ENCODE measurements around the gene TSPAN18.
A peak's percentile ranks its signal among the peaks of the same experiment; 100 is the strongest.

TSPAN18 gene

GRCh38 chr11:44969651-44970252, 243.0 kb downstream of the TSPAN18 start:
- DNase-seq, result peak; percentile 57

- DNase-seq, result no peak
These were observed 243.5 kb downstream of the TSPAN18 start for GRCh38 chr11:44970293-44970692.

GRCh38 chr11:44971185-44971584, 244.4 kb downstream of the TSPAN18 start:
- DNase-seq, result no peak

GRCh38 chr11:44972746-44973435, 246.1 kb downstream of the TSPAN18 start:
- no peak for DNase-seq

GRCh38 chr11:44973632-44974401, 247.1 kb downstream of the TSPAN18 start:
- no peak for DNase-seq

- no peak for DNase-seq
These were observed 247.7 kb downstream of the TSPAN18 start for GRCh38 chr11:44974402-44975000.

GRCh38 chr11:44976576-44976975, 249.8 kb downstream of the TSPAN18 start:
- DNase-seq, result no peak

- DNase-seq, result no peak
These were observed 250.8 kb downstream of the TSPAN18 start for GRCh38 chr11:44977493-44977984.

GRCh38 chr11:44978274-44978960, 251.7 kb downstream of the TSPAN18 start:
- DNase-seq, result no peak

- no peak for DNase-seq
These were observed 252.2 kb downstream of the TSPAN18 start for GRCh38 chr11:44978961-44979331.

- no peak for DNase-seq
These were observed 253.0 kb downstream of the TSPAN18 start for GRCh38 chr11:44979543-44980399.

- DNase-seq, result no peak
These were observed 254.0 kb downstream of the TSPAN18 start for GRCh38 chr11:44980533-44981427.
